Fibroblast of the aortic adventitia (primary cell): ENCODE measurements around the gene MICU1. TPM values are rescaled to one million over a fixed set of nuclear protein-coding genes. Genes with fewer than 3 reads are reported as not detected.

Experiments used
- DNase-seq: peaks from one replicate; pipeline ENCODE4 v3.0.0-alpha.2; 2010; ENCODE audit warnings: low read depth
- H3K4me3 ChIP-seq: 2 replicates; pipeline ENCODE4 v1.5.1; 2011; ENCODE audit warnings: low read depth, mild to moderate bottlenecking, control low read depth, low read length, moderate library complexity
- CTCF ChIP-seq: IDR thresholded peaks from 2 replicates; pipeline ENCODE4 v1.5.1; 2011; ENCODE audit warnings: mild to moderate bottlenecking, low read length, control low read depth, inconsistent platforms; ENCODE audit not compliant: insufficient read depth
- total RNA-seq: library from RNA; depleted of rRNA; stranded (reverse); fragments of >200 nt; gene quantifications from 2 replicates; pipeline ENCODE4 v1.2.3, GENCODE V29; 2012; ENCODE audit warnings: low replicate concordance

The MICU1 gene
- total RNA-seq, 1 donor: 58.3 TPM

- no peak for TF ChIP-seq CTCF
- no peak for DNase-seq
- no peak overlapping the region for H3K4me3 ChIP-seq
Measured at GRCh38 chr10:72645263-72645858, 19.5 kb upstream of the MICU1 start.

GRCh38 chr10:72642318-72642717, 16.4 kb upstream of the MICU1 start:
- no peak overlapping the region for H3K4me3 ChIP-seq
- no peak for DNase-seq
- TF ChIP-seq CTCF: no peak

GRCh38 chr10:72639441-72639873, 13.6 kb upstream of the MICU1 start:
- no peak overlapping the region for H3K4me3 ChIP-seq
- no peak for TF ChIP-seq CTCF
- no peak for DNase-seq

- H3K4me3 ChIP-seq: no peak overlapping the region
- DNase-seq: no peak
- no peak for TF ChIP-seq CTCF
Measured at GRCh38 chr10:72638586-72639440, 12.9 kb upstream of the MICU1 start.

GRCh38 chr10:72637398-72637857, 11.5 kb upstream of the MICU1 start:
- TF ChIP-seq CTCF: no peak
- H3K4me3 ChIP-seq: no peak overlapping the region
- peak; percentile 76 for DNase-seq

GRCh38 chr10:72630144-72630543, 4.3 kb upstream of the MICU1 start:
- no peak overlapping the region for H3K4me3 ChIP-seq
- TF ChIP-seq CTCF: no peak
- no peak for DNase-seq

- H3K4me3 ChIP-seq: peak overlapping the region; percentile 98
- DNase-seq: no peak
- no peak for TF ChIP-seq CTCF
Measured at GRCh38 chr10:72626444-72626754, 520 bp upstream of the MICU1 start.
